Nephron (organoid): ENCODE data around the gene BCAS3.
A peak's percentile ranks its signal among the peaks of the same experiment; 100 is the strongest.

Experiments used
- H3K27ac Mint-ChIP-seq, 3 experiments: 2 replicates each; pipeline ENCODE4 v1.8.0; 2020; ENCODE audit warnings: mixed read lengths in 3 of 3, mild to moderate bottlenecking in 2 of 3, moderate library complexity in 1 of 3
- H3K27me3 Mint-ChIP-seq: 2 replicates; pipeline ENCODE4 v1.8.0; 2021; ENCODE audit warnings: low read depth, mild to moderate bottlenecking, moderate library complexity, mixed read lengths
- H3K36me3 Mint-ChIP-seq: 2 replicates; pipeline ENCODE4 v1.8.0; 2020; ENCODE audit warnings: low read depth, mixed read lengths
- H3K4me1 Mint-ChIP-seq: 2 replicates; pipeline ENCODE4 v1.8.0; 2020; ENCODE audit warnings: mixed read lengths
- H3K4me3 Mint-ChIP-seq, 3 experiments: 2 replicates each; pipeline ENCODE4 v1.8.0; 2020; ENCODE audit warnings: mild to moderate bottlenecking in 3 of 3, mixed read lengths in 3 of 3, moderate library complexity in 2 of 3
- H3K9me3 Mint-ChIP-seq: 2 replicates; pipeline ENCODE4 v1.8.0; 2020; ENCODE audit warnings: mixed read lengths
- TF ChIP-seq, protein P1 (sequence below), 3 experiments: fragments of 200-600 bp; sonication (generic); IDR thresholded peaks; one replicate each; pipeline ENCODE4 v1.5.0; 2021; ENCODE audit warnings: antibody characterized with exemption in 3 of 3; ENCODE audit not compliant: unreplicated experiment in 3 of 3

The BCAS3 gene

DNA sequence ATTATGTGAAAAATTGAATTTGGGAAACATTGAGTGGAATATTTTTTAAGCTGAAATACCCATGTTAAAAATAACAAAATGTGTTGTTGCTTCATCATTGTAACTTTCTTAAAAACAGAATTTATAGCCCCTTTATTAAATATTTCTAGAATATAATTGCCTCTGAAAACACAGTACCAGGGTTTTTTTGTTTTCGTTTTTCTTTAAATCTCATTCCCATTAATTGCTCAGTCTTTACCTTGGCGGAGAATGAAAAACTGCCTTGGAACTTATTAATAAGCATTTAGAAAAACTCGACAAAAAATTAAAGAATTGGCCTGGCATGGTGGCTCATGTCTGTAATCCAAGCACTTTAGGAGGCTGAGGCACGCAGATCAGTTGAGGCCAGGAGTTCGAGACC, 526.8 kb downstream of the BCAS3 start:
- no peaks in the 10 kb centered on the region for H3K36me3 Mint-ChIP-seq
- H3K4me3 Mint-ChIP-seq, result no peak overlapping the region
- H3K27me3 Mint-ChIP-seq, result no peaks in the 10 kb centered on the region
- peak overlapping the region in 1 of 3 experiments; percentile 74 for H3K27ac Mint-ChIP-seq
- TF ChIP-seq, protein P1, sequence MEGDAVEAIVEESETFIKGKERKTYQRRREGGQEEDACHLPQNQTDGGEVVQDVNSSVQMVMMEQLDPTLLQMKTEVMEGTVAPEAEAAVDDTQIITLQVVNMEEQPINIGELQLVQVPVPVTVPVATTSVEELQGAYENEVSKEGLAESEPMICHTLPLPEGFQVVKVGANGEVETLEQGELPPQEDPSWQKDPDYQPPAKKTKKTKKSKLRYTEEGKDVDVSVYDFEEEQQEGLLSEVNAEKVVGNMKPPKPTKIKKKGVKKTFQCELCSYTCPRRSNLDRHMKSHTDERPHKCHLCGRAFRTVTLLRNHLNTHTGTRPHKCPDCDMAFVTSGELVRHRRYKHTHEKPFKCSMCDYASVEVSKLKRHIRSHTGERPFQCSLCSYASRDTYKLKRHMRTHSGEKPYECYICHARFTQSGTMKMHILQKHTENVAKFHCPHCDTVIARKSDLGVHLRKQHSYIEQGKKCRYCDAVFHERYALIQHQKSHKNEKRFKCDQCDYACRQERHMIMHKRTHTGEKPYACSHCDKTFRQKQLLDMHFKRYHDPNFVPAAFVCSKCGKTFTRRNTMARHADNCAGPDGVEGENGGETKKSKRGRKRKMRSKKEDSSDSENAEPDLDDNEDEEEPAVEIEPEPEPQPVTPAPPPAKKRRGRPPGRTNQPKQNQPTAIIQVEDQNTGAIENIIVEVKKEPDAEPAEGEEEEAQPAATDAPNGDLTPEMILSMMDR (IDR thresholded peaks at IDR 0.05; ENCODE audit: unreplicated experiment in 3 of 3), result no peak
- H3K4me1 Mint-ChIP-seq, result peaks cover 67% of the 10 kb centered on the region
- H3K9me3 Mint-ChIP-seq, result no peaks in the 10 kb centered on the region

DNA sequence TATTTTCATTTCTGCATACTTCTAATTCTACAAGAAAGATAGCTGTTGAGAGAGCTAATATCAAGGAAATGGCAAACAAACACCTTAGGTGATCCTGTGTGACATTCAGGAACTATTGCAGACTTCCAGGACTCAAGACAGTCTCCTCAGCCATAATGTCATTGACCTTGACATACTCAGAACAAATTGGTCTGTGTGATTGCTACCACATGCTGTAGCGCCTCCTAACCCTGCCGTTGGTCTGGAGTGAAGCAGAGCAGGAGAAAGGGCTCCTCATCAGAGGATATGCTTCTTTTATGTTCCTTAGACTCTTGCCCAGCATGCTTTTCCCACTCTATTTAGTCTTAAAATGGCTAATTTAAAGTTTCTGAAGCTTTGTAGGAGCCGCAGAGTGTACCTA, 527.8 kb downstream of the BCAS3 start:
- H3K4me3 Mint-ChIP-seq, result no peak overlapping the region
- TF ChIP-seq, protein P1 (IDR thresholded peaks at IDR 0.05; ENCODE audit: unreplicated experiment in 3 of 3), result no peak
- peak overlapping the region in 2 of 3 experiments; percentile 11 to 64 for H3K27ac Mint-ChIP-seq
- H3K27me3 Mint-ChIP-seq, result no peaks in the 10 kb centered on the region
- no peaks in the 10 kb centered on the region for H3K9me3 Mint-ChIP-seq
- H3K4me1 Mint-ChIP-seq, result peaks cover 67% of the 10 kb centered on the region
- no peaks in the 10 kb centered on the region for H3K36me3 Mint-ChIP-seq

DNA sequence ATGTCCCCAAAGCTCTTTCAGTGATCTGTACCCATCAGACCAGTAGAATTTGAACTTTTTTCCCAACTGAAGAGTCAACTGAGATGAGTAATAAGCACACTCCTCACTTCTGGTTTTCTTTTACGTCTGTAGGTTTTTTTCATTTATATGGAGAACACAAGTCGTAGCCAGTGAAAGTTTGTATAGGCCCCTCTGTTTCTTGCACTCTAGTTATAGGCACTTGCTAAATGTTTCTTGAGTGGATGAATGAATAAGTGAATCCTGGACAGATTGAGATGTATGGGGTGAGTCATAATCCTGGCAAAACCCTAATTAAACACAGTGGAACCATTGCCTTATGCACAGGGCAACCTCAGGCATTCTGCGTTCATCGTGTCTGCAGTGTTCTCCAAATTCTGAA, 528.3 kb downstream of the BCAS3 start:
- Mint-ChIP-seq H3K4me1 (peaks cover 66% of the 10 kb centered on the region), H3K36me3 (no peaks in the 10 kb centered on the region), H3K9me3 (no peaks in the 10 kb centered on the region), H3K27me3 (no peaks in the 10 kb centered on the region), H3K27ac (peak overlapping the region; percentile 11 to 64 (median 38)), H3K4me3 (no peak overlapping the region)
- TF ChIP-seq, protein P1 (IDR thresholded peaks at IDR 0.05; ENCODE audit: unreplicated experiment in 3 of 3), result no peak

DNA sequence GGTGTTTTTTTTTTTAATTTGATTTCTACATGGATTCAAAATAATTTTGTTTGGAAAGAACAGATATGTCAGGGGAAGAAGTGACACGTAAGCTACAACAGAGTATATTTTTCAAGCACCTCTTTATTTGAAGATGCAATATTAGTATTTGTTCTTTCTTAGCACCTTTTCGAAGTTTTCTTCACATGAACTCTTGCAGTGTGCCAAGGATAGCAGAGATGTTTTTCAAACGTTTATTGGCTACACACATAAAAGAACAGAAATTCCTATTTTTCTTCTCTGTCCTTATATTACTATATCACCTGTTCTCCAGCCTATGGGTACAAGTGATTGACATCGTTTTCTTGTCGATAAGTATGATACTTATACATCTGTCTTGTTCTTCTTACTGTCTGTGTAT, 529.3 kb downstream of the BCAS3 start:
- no peak overlapping the region for H3K4me3 Mint-ChIP-seq
- TF ChIP-seq, protein P1 (IDR thresholded peaks at IDR 0.05; ENCODE audit: unreplicated experiment in 3 of 3), result no peak
- H3K9me3 Mint-ChIP-seq, result no peaks in the 10 kb centered on the region
- peaks cover 66% of the 10 kb centered on the region for H3K4me1 Mint-ChIP-seq
- H3K27me3 Mint-ChIP-seq, result no peaks in the 10 kb centered on the region
- no peaks in the 10 kb centered on the region for H3K36me3 Mint-ChIP-seq
- H3K27ac Mint-ChIP-seq, result no peak overlapping the region

DNA sequence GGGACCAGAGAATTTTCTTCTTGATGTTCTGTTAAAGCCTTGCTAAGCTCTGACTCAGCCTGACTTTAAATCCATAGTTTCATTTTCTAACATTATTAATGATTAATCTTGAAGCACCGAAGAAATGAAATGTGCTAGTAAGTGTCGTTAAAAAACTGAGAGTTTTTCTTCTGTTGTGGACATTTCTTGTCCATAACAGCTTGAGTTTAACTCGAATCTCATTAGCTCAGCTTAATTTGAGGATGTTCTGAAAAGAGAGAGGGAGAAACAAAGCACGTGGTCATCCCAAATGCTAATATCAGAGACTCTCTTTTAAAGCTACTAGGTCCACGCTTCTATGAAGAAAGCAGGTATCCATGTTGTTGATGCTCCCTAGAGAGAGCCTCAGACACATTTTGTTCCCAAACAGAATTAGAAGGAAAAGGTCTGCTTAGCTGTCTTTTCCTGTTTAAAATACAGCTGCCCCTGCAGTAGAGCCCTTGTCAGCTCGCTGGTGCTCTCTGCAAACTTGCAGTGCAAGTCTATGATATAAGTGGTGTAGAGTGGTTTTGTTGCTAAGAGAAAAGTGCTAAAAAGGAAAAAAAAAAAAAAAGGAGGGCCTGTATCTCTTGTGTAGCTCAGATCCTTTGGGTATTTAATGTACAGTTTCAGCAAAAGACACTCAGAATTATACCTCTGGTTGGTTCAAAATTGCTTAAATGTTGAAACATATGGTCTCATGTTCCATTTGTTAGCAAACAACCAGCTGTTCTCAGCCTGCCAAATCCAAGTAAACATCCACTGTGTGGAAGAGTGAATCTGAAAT, 530.9 kb downstream of the BCAS3 start:
- no peaks in the 10 kb centered on the region for H3K27me3 Mint-ChIP-seq
- H3K4me1 Mint-ChIP-seq, result peaks cover 58% of the 10 kb centered on the region
- H3K9me3 Mint-ChIP-seq, result no peaks in the 10 kb centered on the region
- TF ChIP-seq, protein P1 (IDR thresholded peaks at IDR 0.05; ENCODE audit: unreplicated experiment in 3 of 3), result no peak
- H3K4me3 Mint-ChIP-seq, result peak overlapping the region in 2 of 3 experiments; percentile 58 to 60
- no peaks in the 10 kb centered on the region for H3K36me3 Mint-ChIP-seq
- peak overlapping the region; percentile 85 to 100 (median 97) for H3K27ac Mint-ChIP-seq

DNA sequence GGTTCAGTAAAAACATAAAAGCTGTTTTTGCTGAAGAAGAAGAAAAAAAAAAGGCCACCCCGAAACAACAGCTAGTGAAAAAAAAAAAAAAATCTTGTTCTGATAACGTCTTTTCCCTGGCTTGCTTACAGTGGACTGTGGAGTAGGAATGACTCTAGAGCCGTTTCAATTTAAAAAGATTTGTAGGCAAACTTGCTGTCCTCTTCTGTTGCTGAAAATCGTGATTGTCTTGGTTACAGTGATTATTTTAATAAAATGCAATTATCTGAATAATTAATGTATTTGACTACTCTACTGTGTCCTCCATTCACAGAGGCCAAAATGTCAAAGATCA, 531.4 kb downstream of the BCAS3 start:
- Mint-ChIP-seq H3K27ac (peak overlapping the region; percentile 85 to 100 (median 97)), H3K27me3 (no peaks in the 10 kb centered on the region), H3K9me3 (no peaks in the 10 kb centered on the region), H3K36me3 (no peaks in the 10 kb centered on the region), H3K4me1 (peaks cover 55% of the 10 kb centered on the region), H3K4me3 (peak overlapping the region in 1 of 3 experiments; percentile 60)
- TF ChIP-seq, protein P1 (IDR thresholded peaks at IDR 0.05; ENCODE audit: unreplicated experiment in 3 of 3), result no peak
